GM23338 (cell line): ENCODE results near the gene KCNAB1. TPM values are rescaled to one million over a fixed set of nuclear protein-coding genes. Genes with fewer than 3 reads are reported as not detected.

Source experiments
- ATAC-seq: fragments of 200-7000 bp; cut with Tn5 transposase; 3 replicates; pipeline ENCODE4 v1.9.1; 2020
- DNase-seq: peaks from one replicate; pipeline ENCODE4 v3.0.0-alpha.2; 2015; ENCODE audit warnings: low spot score
- H2AFZ ChIP-seq: fragments of 200-600 bp; sonication (generic); 2 replicates; pipeline ENCODE4 v1.8.0; 2016; ENCODE audit warnings: antibody characterized with exemption, mild to moderate bottlenecking, moderate library complexity
- H3F3A ChIP-seq: fragments of 200-600 bp; sonication (generic); replicated peaks from 2 replicates; pipeline ENCODE4 v1.8.0; 2017; ENCODE audit warnings: antibody characterized with exemption, mixed run types, low read depth
- H3K27ac ChIP-seq: fragments of 200-600 bp; sonication (generic); 2 replicates; pipeline ENCODE4 v1.6.1; 2016; ENCODE audit warnings: low read depth
- H3K27me3 ChIP-seq: fragments of 200-600 bp; sonication (generic); 2 replicates; pipeline ENCODE4 v1.8.0; 2016; ENCODE audit warnings: mild to moderate bottlenecking, mixed run types, moderate library complexity; ENCODE audit not compliant: insufficient read depth
- H3K36me3 ChIP-seq: fragments of 200-600 bp; sonication (generic); 2 replicates; pipeline ENCODE4 v1.8.0; 2016; ENCODE audit warnings: mild to moderate bottlenecking; ENCODE audit not compliant: insufficient read depth
- H3K4me1 ChIP-seq: fragments of 200-600 bp; sonication (generic); 2 replicates; pipeline ENCODE4 v1.8.0; 2016; ENCODE audit warnings: mild to moderate bottlenecking, moderate library complexity; ENCODE audit not compliant: insufficient read depth
- H3K4me2 ChIP-seq: fragments of 200-600 bp; sonication (generic); 2 replicates; pipeline ENCODE4 v1.7.1; 2017; ENCODE audit warnings: mixed run types
- H3K4me3 ChIP-seq: fragments of 200-600 bp; sonication (generic); 2 replicates; pipeline ENCODE4 v1.6.1; 2016; ENCODE audit warnings: mixed run types
- H3K79me2 ChIP-seq: fragments of 200-600 bp; sonication (generic); replicated peaks from 2 replicates; pipeline ENCODE4 v1.8.0; 2017; ENCODE audit warnings: mild to moderate bottlenecking; ENCODE audit not compliant: insufficient read depth
- H3K9me2 ChIP-seq: fragments of 200-600 bp; sonication (generic); 2 replicates; pipeline ENCODE4 v1.8.0; 2017; ENCODE audit not compliant: insufficient read depth
- H4K20me1 ChIP-seq: fragments of 200-600 bp; sonication (generic); replicated peaks from 2 replicates; pipeline ENCODE4 v1.8.0; 2017; ENCODE audit warnings: mild to moderate bottlenecking; ENCODE audit not compliant: insufficient read depth
- H3K27ac Mint-ChIP-seq: 2 replicates; pipeline ENCODE4 v1.8.0; 2020; ENCODE audit warnings: inconsistent platforms, mild to moderate bottlenecking, moderate library complexity, mixed read lengths
- H3K27me3 Mint-ChIP-seq: 3 replicates; pipeline ENCODE4 v1.8.0; 2022; ENCODE audit warnings: low read depth, mild to moderate bottlenecking, moderate library complexity, mixed read lengths, inconsistent platforms; ENCODE audit not compliant: insufficient read depth, poor library complexity
- H3K36me3 Mint-ChIP-seq: 3 replicates; pipeline ENCODE4 v1.8.0; 2021; ENCODE audit warnings: low read depth, mild to moderate bottlenecking, inconsistent platforms, moderate library complexity, mixed read lengths
- H3K4me1 Mint-ChIP-seq: 3 replicates; pipeline ENCODE4 v1.8.0; 2020; ENCODE audit warnings: mild to moderate bottlenecking, inconsistent platforms, mixed read lengths
- H3K4me3 Mint-ChIP-seq: 3 replicates; pipeline ENCODE4 v1.8.0; 2021; ENCODE audit warnings: moderate library complexity, mild to moderate bottlenecking, inconsistent platforms, mixed read lengths
- H3K9me3 Mint-ChIP-seq: 3 replicates; pipeline ENCODE4 v1.8.0; 2020; ENCODE audit warnings: moderate library complexity, mild to moderate bottlenecking, inconsistent platforms, mixed read lengths
- CREB1 ChIP-seq: fragments of 250-450 bp; sonication (Bioruptor Pico); IDR thresholded peaks from 2 replicates; pipeline ENCODE4 v1.5.0; 2020; ENCODE audit warnings: low read depth, mild to moderate bottlenecking, moderate library complexity
- ETS1 ChIP-seq: IDR thresholded peaks from 2 replicates; pipeline ENCODE4 v1.6.1; 2016; ENCODE audit warnings: antibody characterized with exemption
- EZH2 ChIP-seq: fragments of 200-600 bp; sonication (generic); IDR thresholded peaks from one replicate; pipeline ENCODE4 v1.8.0; 2017; ENCODE audit warnings: antibody characterized with exemption, mild to moderate bottlenecking, low read depth; ENCODE audit not compliant: unreplicated experiment
- EZH2phosphoT487 ChIP-seq: fragments of 200-600 bp; sonication (generic); IDR thresholded peaks from one replicate; pipeline ENCODE4 v1.8.1; 2018; ENCODE audit warnings: antibody characterized with exemption; ENCODE audit not compliant: unreplicated experiment
- NANOG ChIP-seq: IDR thresholded peaks from 2 replicates; pipeline ENCODE4 v1.6.1; 2016; ENCODE audit warnings: antibody characterized with exemption, borderline replicate concordance
- POLR2AphosphoS5 ChIP-seq: IDR thresholded peaks from 2 replicates; pipeline ENCODE4 v1.6.1; 2016; ENCODE audit warnings: antibody characterized with exemption, low read depth
- STAT1 ChIP-seq: IDR thresholded peaks from one replicate; pipeline ENCODE4 v1.6.1; 2016; ENCODE audit warnings: antibody characterized with exemption; ENCODE audit not compliant: unreplicated experiment
- ZNF114 ChIP-seq: fragments of 250-450 bp; sonication (Bioruptor Pico); IDR thresholded peaks from 2 replicates; pipeline ENCODE4 v1.5.0; 2020; ENCODE audit warnings: mild to moderate bottlenecking, moderate library complexity
- ZNF331 ChIP-seq: fragments of 250-450 bp; sonication (Bioruptor Pico); IDR thresholded peaks from 2 replicates; pipeline ENCODE4 v1.5.0; 2020; ENCODE audit warnings: low read depth, mild to moderate bottlenecking, moderate library complexity
- polyA plus RNA-seq: library from polyadenylated mRNA; unstranded; fragments of >200 nt; fragmentation: Nextera tagmentation; extraction: Ambion mirVana; gene quantifications from 2 replicates; pipeline ENCODE4 v1.2.1, GENCODE V29; 2016
- total RNA-seq: library from RNA; depleted of rRNA; stranded (reverse); fragments of >200 nt; shearing (Covaris generic); gene quantifications from 2 replicates; pipeline ENCODE4 v1.2.3, GENCODE V29; 2014
- TF ChIP-seq, protein P1 (sequence below): IDR thresholded peaks from one replicate; pipeline ENCODE4 v1.6.1; 2018; ENCODE audit warnings: antibody characterized with exemption; ENCODE audit not compliant: unreplicated experiment
- TF ChIP-seq, protein P2 (sequence below), 2 experiments: fragments of 200-600 bp in 1 of 2; sonication (generic) in 1 of 2; conservative IDR thresholded peaks; 2 replicates each; pipeline versions ENCODE4 v1.5.1 to v1.6.1; 2016 to 2017; ENCODE audit warnings: antibody characterized with exemption in 2 of 2, low read depth in 2 of 2, mild to moderate bottlenecking in 2 of 2, moderate library complexity in 1 of 2

Gene KCNAB1
- total and polyA plus RNA-seq, 2 experiments from 2014 or later, result 0.69 to 2.6 TPM

GRCh38 chr3:156413293-156413892 is 293.0 kb downstream of the KCNAB1 start:
- ATAC-seq, result no peak
- Histone ChIP-seq H3K36me3 (no peaks in the 10 kb centered on the region), H2AFZ (no peak overlapping the region), H3K4me3 (no peak overlapping the region), H3K27ac (no peak overlapping the region), H3F3A (no peaks in the 10 kb centered on the region), H3K27me3 (no peaks in the 10 kb centered on the region), H3K4me1 (no peaks in the 10 kb centered on the region), H3K79me2 (no peaks in the 10 kb centered on the region), H4K20me1 (no peaks in the 10 kb centered on the region), H3K4me2 (no peak overlapping the region), H3K9me2 (0 out of 2 replicates have a peak, but pooled peaks cover 3% of the 10 kb centered on the region)
- Mint-ChIP-seq H3K4me1 (peaks cover 6% of the 10 kb centered on the region; the same call in 2 of the 3 replicates), H3K4me3 (no peak overlapping the region), H3K27me3 (peaks cover 6% of the 10 kb centered on the region), H3K27ac (no peak overlapping the region), H3K36me3 (no peaks in the 10 kb centered on the region), H3K9me3 (no peaks in the 10 kb centered on the region)
- DNase-seq, result no peak
- no peak for TF ChIP-seq ZNF331 (CRISPR knock-in tag)
- TF ChIP-seq, protein P1, sequence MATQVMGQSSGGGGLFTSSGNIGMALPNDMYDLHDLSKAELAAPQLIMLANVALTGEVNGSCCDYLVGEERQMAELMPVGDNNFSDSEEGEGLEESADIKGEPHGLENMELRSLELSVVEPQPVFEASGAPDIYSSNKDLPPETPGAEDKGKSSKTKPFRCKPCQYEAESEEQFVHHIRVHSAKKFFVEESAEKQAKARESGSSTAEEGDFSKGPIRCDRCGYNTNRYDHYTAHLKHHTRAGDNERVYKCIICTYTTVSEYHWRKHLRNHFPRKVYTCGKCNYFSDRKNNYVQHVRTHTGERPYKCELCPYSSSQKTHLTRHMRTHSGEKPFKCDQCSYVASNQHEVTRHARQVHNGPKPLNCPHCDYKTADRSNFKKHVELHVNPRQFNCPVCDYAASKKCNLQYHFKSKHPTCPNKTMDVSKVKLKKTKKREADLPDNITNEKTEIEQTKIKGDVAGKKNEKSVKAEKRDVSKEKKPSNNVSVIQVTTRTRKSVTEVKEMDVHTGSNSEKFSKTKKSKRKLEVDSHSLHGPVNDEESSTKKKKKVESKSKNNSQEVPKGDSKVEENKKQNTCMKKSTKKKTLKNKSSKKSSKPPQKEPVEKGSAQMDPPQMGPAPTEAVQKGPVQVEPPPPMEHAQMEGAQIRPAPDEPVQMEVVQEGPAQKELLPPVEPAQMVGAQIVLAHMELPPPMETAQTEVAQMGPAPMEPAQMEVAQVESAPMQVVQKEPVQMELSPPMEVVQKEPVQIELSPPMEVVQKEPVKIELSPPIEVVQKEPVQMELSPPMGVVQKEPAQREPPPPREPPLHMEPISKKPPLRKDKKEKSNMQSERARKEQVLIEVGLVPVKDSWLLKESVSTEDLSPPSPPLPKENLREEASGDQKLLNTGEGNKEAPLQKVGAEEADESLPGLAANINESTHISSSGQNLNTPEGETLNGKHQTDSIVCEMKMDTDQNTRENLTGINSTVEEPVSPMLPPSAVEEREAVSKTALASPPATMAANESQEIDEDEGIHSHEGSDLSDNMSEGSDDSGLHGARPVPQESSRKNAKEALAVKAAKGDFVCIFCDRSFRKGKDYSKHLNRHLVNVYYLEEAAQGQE, result no peak
- TF ChIP-seq STAT1, result no peak
- no peak for TF ChIP-seq ZNF114
- TF ChIP-seq, protein P2, sequence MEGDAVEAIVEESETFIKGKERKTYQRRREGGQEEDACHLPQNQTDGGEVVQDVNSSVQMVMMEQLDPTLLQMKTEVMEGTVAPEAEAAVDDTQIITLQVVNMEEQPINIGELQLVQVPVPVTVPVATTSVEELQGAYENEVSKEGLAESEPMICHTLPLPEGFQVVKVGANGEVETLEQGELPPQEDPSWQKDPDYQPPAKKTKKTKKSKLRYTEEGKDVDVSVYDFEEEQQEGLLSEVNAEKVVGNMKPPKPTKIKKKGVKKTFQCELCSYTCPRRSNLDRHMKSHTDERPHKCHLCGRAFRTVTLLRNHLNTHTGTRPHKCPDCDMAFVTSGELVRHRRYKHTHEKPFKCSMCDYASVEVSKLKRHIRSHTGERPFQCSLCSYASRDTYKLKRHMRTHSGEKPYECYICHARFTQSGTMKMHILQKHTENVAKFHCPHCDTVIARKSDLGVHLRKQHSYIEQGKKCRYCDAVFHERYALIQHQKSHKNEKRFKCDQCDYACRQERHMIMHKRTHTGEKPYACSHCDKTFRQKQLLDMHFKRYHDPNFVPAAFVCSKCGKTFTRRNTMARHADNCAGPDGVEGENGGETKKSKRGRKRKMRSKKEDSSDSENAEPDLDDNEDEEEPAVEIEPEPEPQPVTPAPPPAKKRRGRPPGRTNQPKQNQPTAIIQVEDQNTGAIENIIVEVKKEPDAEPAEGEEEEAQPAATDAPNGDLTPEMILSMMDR (conservative IDR thresholded peaks at IDR 0.05; ENCODE audit: low read depth in 2 of 2), result no peak
- TF ChIP-seq ETS1, result no peak
- no peak for TF ChIP-seq POLR2AphosphoS5
- TF ChIP-seq EZH2, result no peak
- TF ChIP-seq NANOG, result no peak
- TF ChIP-seq EZH2phosphoT487, result no peak
- TF ChIP-seq CREB1 (CRISPR knock-in tag), result no peak
